Measurements from ENCODE around the gene MYO1B.

DNA sequence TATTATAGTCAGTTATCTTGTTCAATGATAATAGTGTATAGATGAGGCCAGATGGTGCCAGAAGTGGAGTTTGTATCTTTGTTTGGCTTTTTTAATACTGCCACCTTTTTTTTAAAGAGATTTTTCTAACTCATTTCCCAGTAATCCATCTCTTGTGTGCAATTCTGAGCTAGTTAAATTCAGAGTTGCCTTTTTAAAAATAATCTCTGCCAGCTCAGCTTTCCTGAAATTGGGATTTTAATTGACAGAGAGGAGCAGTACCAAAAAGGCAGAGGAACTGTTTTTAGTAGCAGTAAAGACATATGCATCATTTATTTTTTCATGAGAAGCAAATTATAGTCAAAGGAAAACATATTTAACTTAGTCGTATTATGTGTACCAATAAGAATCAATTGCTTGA lies 185.3 kb downstream of the MYO1B start:
- TF ChIP-seq, protein P1, sequence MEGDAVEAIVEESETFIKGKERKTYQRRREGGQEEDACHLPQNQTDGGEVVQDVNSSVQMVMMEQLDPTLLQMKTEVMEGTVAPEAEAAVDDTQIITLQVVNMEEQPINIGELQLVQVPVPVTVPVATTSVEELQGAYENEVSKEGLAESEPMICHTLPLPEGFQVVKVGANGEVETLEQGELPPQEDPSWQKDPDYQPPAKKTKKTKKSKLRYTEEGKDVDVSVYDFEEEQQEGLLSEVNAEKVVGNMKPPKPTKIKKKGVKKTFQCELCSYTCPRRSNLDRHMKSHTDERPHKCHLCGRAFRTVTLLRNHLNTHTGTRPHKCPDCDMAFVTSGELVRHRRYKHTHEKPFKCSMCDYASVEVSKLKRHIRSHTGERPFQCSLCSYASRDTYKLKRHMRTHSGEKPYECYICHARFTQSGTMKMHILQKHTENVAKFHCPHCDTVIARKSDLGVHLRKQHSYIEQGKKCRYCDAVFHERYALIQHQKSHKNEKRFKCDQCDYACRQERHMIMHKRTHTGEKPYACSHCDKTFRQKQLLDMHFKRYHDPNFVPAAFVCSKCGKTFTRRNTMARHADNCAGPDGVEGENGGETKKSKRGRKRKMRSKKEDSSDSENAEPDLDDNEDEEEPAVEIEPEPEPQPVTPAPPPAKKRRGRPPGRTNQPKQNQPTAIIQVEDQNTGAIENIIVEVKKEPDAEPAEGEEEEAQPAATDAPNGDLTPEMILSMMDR (IDR thresholded peaks at IDR 0.05): no peak
- no peak for TF ChIP-seq POLR2A (IDR thresholded peaks at IDR 0.05)
- no peak for TF ChIP-seq POLR2AphosphoS5 (IDR thresholded peaks at IDR 0.05)

Measured in upper lobe of left lung (tissue), 4 donors.